Measurements from ENCODE around the gene SPO11.

- no peak for TF ChIP-seq CTCF (IDR thresholded peaks at IDR 0.05)
- no peak for TF ChIP-seq POLR2A (IDR thresholded peaks at IDR 0.05)
Measured at GRCh38 chr20:57289391-57290177, 40.0 kb upstream of the SPO11 start.

Measured in lower leg skin (tissue), 3 donors.